ENCODE measurements around the gene LTO1. TPM values are rescaled to one million over a fixed set of nuclear protein-coding genes. Genes with fewer than 3 reads are reported as not detected.
A peak's percentile ranks its signal among the peaks of the same experiment; 100 is the strongest.

Gene LTO1
- total RNA-seq, 6 experiments from 2014 or later, result 23.2 to 28.5 (median 25.6) TPM

DNA sequence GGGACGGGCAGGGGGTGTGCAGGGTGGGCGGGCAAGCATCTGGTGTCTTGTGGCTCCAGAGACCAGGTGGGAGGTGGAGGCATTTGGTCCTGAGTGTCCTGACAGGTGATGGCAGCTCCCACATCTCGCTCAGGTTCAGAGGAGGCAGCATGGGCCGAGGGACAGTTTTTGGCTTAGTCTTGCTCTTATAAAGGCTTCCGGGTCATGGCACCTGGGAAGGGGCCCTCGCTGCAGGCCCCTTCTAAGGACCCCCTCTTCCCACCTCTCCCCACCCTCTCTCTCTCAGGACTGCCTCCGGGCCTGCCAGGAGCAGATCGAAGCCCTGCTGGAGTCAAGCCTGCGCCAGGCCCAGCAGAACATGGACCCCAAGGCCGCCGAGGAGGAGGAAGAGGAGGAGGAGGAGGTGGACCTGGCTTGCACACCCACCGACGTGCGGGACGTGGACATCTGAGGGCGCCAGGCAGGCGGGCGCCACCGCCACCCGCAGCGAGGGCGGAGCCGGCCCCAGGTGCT lies 24.3 kb downstream of the LTO1 start:
- Mint-ChIP-seq H3K4me3 (peak overlapping the region; percentile 42; the same call in 1 of the 2 replicates), H3K36me3 (ENCODE audit: low read depth) (peaks cover 44% of the 10 kb centered on the region), H3K4me1 (ENCODE audit: low read depth) (peaks cover 60% of the 10 kb centered on the region), H3K9me3 (peaks cover 21% of the 10 kb centered on the region), H3K27ac (peak overlapping the region; percentile 94), H3K27me3 (ENCODE audit: insufficient read depth) (peaks cover 85% of the 10 kb centered on the region)
- DNase-seq, result no peak
- TF ChIP-seq, protein P1, sequence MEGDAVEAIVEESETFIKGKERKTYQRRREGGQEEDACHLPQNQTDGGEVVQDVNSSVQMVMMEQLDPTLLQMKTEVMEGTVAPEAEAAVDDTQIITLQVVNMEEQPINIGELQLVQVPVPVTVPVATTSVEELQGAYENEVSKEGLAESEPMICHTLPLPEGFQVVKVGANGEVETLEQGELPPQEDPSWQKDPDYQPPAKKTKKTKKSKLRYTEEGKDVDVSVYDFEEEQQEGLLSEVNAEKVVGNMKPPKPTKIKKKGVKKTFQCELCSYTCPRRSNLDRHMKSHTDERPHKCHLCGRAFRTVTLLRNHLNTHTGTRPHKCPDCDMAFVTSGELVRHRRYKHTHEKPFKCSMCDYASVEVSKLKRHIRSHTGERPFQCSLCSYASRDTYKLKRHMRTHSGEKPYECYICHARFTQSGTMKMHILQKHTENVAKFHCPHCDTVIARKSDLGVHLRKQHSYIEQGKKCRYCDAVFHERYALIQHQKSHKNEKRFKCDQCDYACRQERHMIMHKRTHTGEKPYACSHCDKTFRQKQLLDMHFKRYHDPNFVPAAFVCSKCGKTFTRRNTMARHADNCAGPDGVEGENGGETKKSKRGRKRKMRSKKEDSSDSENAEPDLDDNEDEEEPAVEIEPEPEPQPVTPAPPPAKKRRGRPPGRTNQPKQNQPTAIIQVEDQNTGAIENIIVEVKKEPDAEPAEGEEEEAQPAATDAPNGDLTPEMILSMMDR (IDR thresholded peaks at IDR 0.05), result no peak

DNA sequence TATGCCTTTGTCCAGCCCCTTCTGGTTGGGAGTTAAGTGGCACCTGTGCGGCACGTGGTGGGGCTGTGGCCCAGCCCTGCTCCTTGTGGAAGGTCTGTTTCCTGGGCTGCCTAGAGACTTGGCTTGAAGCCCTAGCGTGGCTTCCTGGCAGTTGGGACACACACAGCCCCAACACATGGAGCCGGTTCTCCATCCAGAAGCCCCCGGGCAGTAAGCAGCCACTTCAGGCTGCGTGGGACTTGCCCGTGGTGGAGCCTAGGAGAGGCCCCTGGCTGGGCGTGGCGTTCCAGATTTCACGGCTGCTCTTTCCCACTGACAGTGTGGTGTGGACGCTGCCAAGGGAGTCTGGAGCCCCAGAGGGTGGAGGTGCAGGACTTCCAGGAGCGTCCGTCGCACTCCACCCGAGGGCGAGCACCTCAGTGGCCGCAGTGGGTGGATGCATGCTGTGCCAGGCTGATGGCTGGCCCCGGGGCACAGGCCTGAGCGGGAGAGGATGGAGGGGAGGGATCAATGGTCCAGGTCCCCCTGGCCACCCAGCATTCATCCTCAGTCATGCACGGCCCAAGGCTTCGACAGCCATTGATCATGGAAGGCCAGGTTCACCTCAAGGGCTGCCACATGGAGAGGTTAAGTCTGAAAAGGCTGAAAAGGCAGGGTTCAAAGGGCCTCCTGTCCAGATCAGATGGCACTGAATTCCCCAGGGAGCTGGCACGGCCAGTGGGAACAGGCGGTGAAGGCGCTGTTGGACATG lies 24.9 kb downstream of the LTO1 start:
- Mint-ChIP-seq H3K4me3 (peak overlapping the region; percentile 24; the same call in 1 of the 2 replicates), H3K4me1 (ENCODE audit: low read depth) (peaks cover 66% of the 10 kb centered on the region), H3K27me3 (ENCODE audit: insufficient read depth) (peaks cover 85% of the 10 kb centered on the region), H3K9me3 (peaks cover 18% of the 10 kb centered on the region), H3K27ac (peak overlapping the region; percentile 94), H3K36me3 (ENCODE audit: low read depth) (peaks cover 50% of the 10 kb centered on the region)
- TF ChIP-seq, protein P1 (IDR thresholded peaks at IDR 0.05), result no peak
- no peak for DNase-seq

DNA sequence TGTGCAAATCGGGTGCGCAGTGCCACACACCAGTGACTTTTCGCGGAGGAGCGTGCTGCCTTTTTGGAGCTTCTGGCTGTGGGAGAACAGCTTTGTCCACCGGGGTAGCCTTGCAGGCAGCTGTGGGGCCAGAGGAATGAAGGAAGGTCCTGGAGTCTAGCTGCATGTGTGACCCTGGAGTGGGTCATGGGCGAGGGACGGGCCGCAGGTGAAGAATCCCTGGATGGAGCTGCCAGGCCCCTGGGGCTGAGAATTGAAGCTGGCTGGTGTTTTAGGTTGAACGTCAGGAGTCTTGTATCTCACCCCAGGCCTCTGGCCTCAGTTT lies 25.6 kb downstream of the LTO1 start:
- H3K4me3 Mint-ChIP-seq, result peak overlapping the region; percentile 54
- TF ChIP-seq, protein P1 (IDR thresholded peaks at IDR 0.05), result no peak
- peak overlapping the region; percentile 94 for H3K27ac Mint-ChIP-seq
- peaks cover 70% of the 10 kb centered on the region for H3K4me1 Mint-ChIP-seq (ENCODE audit: low read depth)
- H3K27me3 Mint-ChIP-seq (ENCODE audit: insufficient read depth), result peaks cover 83% of the 10 kb centered on the region
- H3K36me3 Mint-ChIP-seq (ENCODE audit: low read depth), result peaks cover 54% of the 10 kb centered on the region
- no peak for DNase-seq
- peaks cover 18% of the 10 kb centered on the region for H3K9me3 Mint-ChIP-seq

DNA sequence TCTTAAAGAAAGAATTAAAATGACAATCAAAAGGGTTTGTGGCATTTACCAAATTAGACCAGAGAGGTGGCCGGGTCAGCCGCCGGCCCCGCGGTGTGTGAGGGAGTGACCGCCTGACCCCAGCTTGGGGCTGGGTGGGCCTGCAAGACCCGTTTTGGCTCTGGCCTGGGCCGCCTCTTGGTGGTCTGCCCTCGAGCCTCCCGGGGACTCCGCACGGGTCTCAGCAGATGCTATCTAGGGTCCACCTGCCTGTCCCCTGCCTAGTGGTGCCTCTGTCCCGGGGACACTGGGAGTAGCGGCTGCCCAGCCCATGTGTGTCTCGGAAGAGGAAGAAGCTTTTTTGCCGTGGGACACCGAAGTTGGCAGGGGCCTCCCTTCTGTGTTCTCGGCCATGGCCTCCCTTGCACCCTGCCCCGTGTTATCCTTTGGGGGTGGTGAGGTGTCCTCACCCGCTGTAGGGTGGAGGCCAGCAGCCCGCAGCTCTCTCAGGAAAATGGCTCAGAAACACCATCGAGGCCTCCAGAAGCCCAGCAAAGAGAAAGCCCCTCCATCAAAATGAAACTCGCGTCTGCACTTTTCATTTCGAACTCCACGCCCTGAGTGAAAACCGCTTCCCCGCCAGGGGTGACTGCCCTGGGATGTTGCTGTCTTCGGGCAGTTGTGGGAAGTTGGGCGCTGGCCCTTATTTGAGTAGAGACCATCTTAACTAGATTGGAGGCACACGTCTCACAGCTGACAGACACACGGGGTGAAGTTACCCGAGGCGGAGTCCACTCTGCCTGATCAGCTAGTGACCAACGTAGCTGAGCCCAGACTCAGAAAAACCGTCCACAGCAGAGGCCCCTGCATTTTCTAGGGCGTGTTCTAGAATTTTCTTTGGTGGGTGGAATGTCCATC lies 26.2 kb downstream of the LTO1 start:
- Mint-ChIP-seq H3K9me3 (peaks cover 20% of the 10 kb centered on the region), H3K27ac (peak overlapping the region; percentile 94), H3K27me3 (ENCODE audit: insufficient read depth) (peaks cover 82% of the 10 kb centered on the region), H3K4me3 (peak overlapping the region; percentile 54), H3K36me3 (ENCODE audit: low read depth) (peaks cover 59% of the 10 kb centered on the region), H3K4me1 (ENCODE audit: low read depth) (peaks cover 75% of the 10 kb centered on the region)
- no peak for DNase-seq
- TF ChIP-seq, protein P1 (IDR thresholded peaks at IDR 0.05), result no peak

DNA sequence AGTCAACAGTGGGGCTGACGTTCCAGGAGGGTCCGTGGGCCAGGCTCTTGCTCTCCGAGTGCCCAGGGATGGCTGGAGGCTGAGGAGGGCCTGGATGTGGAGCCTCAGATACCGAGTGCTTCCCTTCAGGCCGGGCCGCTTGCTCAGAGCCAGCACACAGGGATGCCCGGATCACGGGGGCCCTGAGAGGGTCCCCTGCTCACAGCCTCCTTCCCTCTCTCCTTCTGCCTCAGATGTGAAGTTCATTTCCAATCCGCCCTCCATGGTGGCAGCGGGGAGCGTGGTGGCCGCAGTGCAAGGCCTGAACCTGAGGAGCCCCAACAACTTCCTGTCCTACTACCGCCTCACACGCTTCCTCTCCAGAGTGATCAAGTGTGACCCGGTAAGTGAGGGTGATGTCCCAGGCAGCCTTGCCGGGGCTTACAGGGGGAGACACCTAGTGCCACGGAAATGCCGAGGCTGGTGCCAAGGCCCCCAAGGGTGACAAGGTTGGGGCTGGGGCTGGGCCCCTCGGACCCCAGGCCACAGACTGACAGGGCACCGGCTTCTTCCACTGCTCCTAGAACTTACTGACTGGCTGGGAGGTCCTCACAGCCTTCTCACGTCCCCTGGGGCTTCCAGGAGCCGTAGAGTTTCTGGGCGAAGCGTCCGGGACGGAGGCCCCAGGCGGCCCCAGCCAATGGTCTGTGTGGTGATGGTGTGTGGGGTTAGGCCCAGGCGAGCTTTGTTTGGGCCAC lies 27.2 kb downstream of the LTO1 start:
- DNase-seq, result no peak
- H3K9me3 Mint-ChIP-seq, result peaks cover 23% of the 10 kb centered on the region
- peak overlapping the region; percentile 58 for H3K4me3 Mint-ChIP-seq
- H3K27me3 Mint-ChIP-seq (ENCODE audit: insufficient read depth), result peaks cover 85% of the 10 kb centered on the region
- peaks cover 68% of the 10 kb centered on the region for H3K4me1 Mint-ChIP-seq (ENCODE audit: low read depth)
- TF ChIP-seq, protein P1 (IDR thresholded peaks at IDR 0.05), result no peak
- H3K27ac Mint-ChIP-seq, result peak overlapping the region; percentile 94
- H3K36me3 Mint-ChIP-seq (ENCODE audit: low read depth), result peaks cover 61% of the 10 kb centered on the region
